ENCODE results near the gene PLEKHM3. TPM values are rescaled to one million over a fixed set of nuclear protein-coding genes. Genes with fewer than 3 reads are reported as not detected.
"Not testable (repeated sequence)": the region's sequence is repeated elsewhere in the genome, so short reads cannot be mapped to it uniquely, and the experiment has no call there.

The PLEKHM3 gene
- polyA plus RNA-seq, 3 donors, result 11.5 to 13.9 (median 12.1) TPM

GRCh38 chr2:207951734-207952470, 73.4 kb downstream of the PLEKHM3 start:
- DNase-seq, result no peak

- no peak for DNase-seq
Measured at GRCh38 chr2:207950761-207951114, 74.6 kb downstream of the PLEKHM3 start.

- DNase-seq, result no peak
Measured at GRCh38 chr2:207950063-207950760, 75.1 kb downstream of the PLEKHM3 start.

GRCh38 chr2:207949245-207949644, 76.1 kb downstream of the PLEKHM3 start:
- DNase-seq, result not testable (repeated sequence)

GRCh38 chr2:207944979-207945600, 80.2 kb downstream of the PLEKHM3 start:
- no peak for DNase-seq

- no peak for DNase-seq
Measured at GRCh38 chr2:207944334-207944733, 81.0 kb downstream of the PLEKHM3 start.

GRCh38 chr2:207939342-207940108, 85.8 kb downstream of the PLEKHM3 start:
- DNase-seq, result no peak

- no peak for DNase-seq
Measured at GRCh38 chr2:207938886-207939285, 86.4 kb downstream of the PLEKHM3 start.

GRCh38 chr2:207938415-207938814, 86.9 kb downstream of the PLEKHM3 start:
- DNase-seq, result no peak

- DNase-seq, result no peak
Measured at GRCh38 chr2:207937823-207938222, 87.5 kb downstream of the PLEKHM3 start.

- DNase-seq, result no peak
Measured at GRCh38 chr2:207937253-207937652, 88.1 kb downstream of the PLEKHM3 start.

- no peak for DNase-seq
Measured at GRCh38 chr2:207936380-207936779, 88.9 kb downstream of the PLEKHM3 start.

GRCh38 chr2:207935991-207936370, 89.3 kb downstream of the PLEKHM3 start:
- no peak for DNase-seq

GRCh38 chr2:207935121-207935990, 90.0 kb downstream of the PLEKHM3 start:
- DNase-seq, result no peak

GRCh38 chr2:207934720-207935119, 90.6 kb downstream of the PLEKHM3 start:
- DNase-seq, result no peak

- no peak for DNase-seq
Measured at GRCh38 chr2:207933396-207934065, 91.8 kb downstream of the PLEKHM3 start.

- no peak for DNase-seq
Measured at GRCh38 chr2:207932106-207932505, 93.2 kb downstream of the PLEKHM3 start.

- peak; percentile 79 for DNase-seq
Measured at GRCh38 chr2:207930747-207931146, 94.6 kb downstream of the PLEKHM3 start.

GRCh38 chr2:207929923-207930322, 95.4 kb downstream of the PLEKHM3 start:
- DNase-seq, result no peak

- no peak for DNase-seq
Measured at GRCh38 chr2:207928079-207928478, 97.2 kb downstream of the PLEKHM3 start.

GRCh38 chr2:207926989-207927300, 98.4 kb downstream of the PLEKHM3 start:
- DNase-seq, result no peak

All from renal pelvis (tissue), 4 donors.